ACC112 (cell line): ENCODE data around the gene UBL3.
A peak's percentile ranks its signal among the peaks of the same experiment; 100 is the strongest.

Experiments
- H2AFZ ChIP-seq: fragments of 200-600 bp; sonication (generic); one replicate; pipeline ENCODE4 v1.6.0; 2017; ENCODE audit warnings: antibody characterized with exemption, low read length; ENCODE audit not compliant: unreplicated experiment
- H3K27ac ChIP-seq: fragments of 200-600 bp; sonication (generic); 2 replicates; pipeline ENCODE4 v1.5.1; 2014; ENCODE audit warnings: low read depth, mild to moderate bottlenecking, antibody characterized with exemption, low read length, moderate library complexity
- H3K27me3 ChIP-seq: fragments of 200-600 bp; sonication (generic); 2 replicates; pipeline ENCODE4 v1.6.1; 2014; ENCODE audit warnings: mild to moderate bottlenecking, antibody characterized with exemption, low read length, moderate library complexity, mixed read lengths; ENCODE audit not compliant: insufficient read depth
- H3K36me3 ChIP-seq: fragments of 200-600 bp; sonication (generic); 2 replicates; pipeline ENCODE4 v1.6.1; 2016; ENCODE audit warnings: mild to moderate bottlenecking, antibody characterized with exemption, low read length, moderate library complexity, mixed read lengths; ENCODE audit not compliant: insufficient read depth
- H3K4me1 ChIP-seq: fragments of 200-600 bp; sonication (generic); one replicate; pipeline ENCODE4 v1.6.1; 2016; ENCODE audit warnings: low read length, mixed read lengths; ENCODE audit not compliant: insufficient read depth, unreplicated experiment, control insufficient read depth
- H3K4me3 ChIP-seq: fragments of 200-600 bp; sonication (generic); 2 replicates; pipeline ENCODE4 v1.5.1; 2014; ENCODE audit warnings: mild to moderate bottlenecking, low read depth, low read length
- H3K79me2 ChIP-seq: fragments of 200-600 bp; sonication (generic); one replicate; pipeline ENCODE4 v1.6.0; 2016; ENCODE audit warnings: low read length; ENCODE audit not compliant: control insufficient read depth, unreplicated experiment, insufficient read depth

Gene UBL3

GRCh38 chr13:29846475-29847256 lies 3.8 kb downstream of the UBL3 start:
- peak overlapping the region; percentile 88 for H3K4me3 ChIP-seq
- H3K27me3 ChIP-seq: no peaks in the 10 kb centered on the region
- H3K4me1 ChIP-seq: peaks cover 22% of the 10 kb centered on the region
- H3K36me3 ChIP-seq: no peaks in the 10 kb centered on the region
- peak overlapping the region; percentile 70 for H3K27ac ChIP-seq
- peaks cover 69% of the 10 kb centered on the region for H3K79me2 ChIP-seq
- no peak overlapping the region for H2AFZ ChIP-seq

GRCh38 chr13:29845440-29846056 lies 4.9 kb downstream of the UBL3 start:
- peak overlapping the region; percentile 23 for H3K4me3 ChIP-seq
- H2AFZ ChIP-seq: no peak overlapping the region
- H3K27ac ChIP-seq: no peak overlapping the region
- H3K4me1 ChIP-seq: peaks cover 24% of the 10 kb centered on the region
- H3K79me2 ChIP-seq: peaks cover 74% of the 10 kb centered on the region
- H3K27me3 ChIP-seq: no peaks in the 10 kb centered on the region
- H3K36me3 ChIP-seq: no peaks in the 10 kb centered on the region

GRCh38 chr13:29844441-29844840 lies 6.0 kb downstream of the UBL3 start:
- Histone ChIP-seq H3K4me1 (peaks cover 26% of the 10 kb centered on the region), H2AFZ (no peak overlapping the region), H3K27me3 (no peaks in the 10 kb centered on the region), H3K4me3 (no peak overlapping the region), H3K79me2 (peaks cover 77% of the 10 kb centered on the region), H3K27ac (no peak overlapping the region), H3K36me3 (no peaks in the 10 kb centered on the region)

GRCh38 chr13:29840585-29840984 lies 9.8 kb downstream of the UBL3 start:
- Histone ChIP-seq H3K27me3 (no peaks in the 10 kb centered on the region), H3K36me3 (no peaks in the 10 kb centered on the region), H2AFZ (no peak overlapping the region), H3K4me1 (peaks cover 20% of the 10 kb centered on the region), H3K79me2 (peaks cover 69% of the 10 kb centered on the region), H3K4me3 (no peak overlapping the region), H3K27ac (no peak overlapping the region)

- Histone ChIP-seq H3K4me3 (no peak overlapping the region), H3K27ac (no peak overlapping the region), H2AFZ (no peak overlapping the region), H3K4me1 (peaks cover 5% of the 10 kb centered on the region), H3K79me2 (peaks cover 66% of the 10 kb centered on the region), H3K36me3 (no peaks in the 10 kb centered on the region), H3K27me3 (no peaks in the 10 kb centered on the region)
Observed at GRCh38 chr13:29835280-29836061, 14.9 kb downstream of the UBL3 start.

- no peak overlapping the region for H3K27ac ChIP-seq
- no peak overlapping the region for H3K4me3 ChIP-seq
- H2AFZ ChIP-seq: no peak overlapping the region
- H3K27me3 ChIP-seq: no peaks in the 10 kb centered on the region
- peaks cover 4% of the 10 kb centered on the region for H3K4me1 ChIP-seq
- no peaks in the 10 kb centered on the region for H3K36me3 ChIP-seq
- peaks cover 50% of the 10 kb centered on the region for H3K79me2 ChIP-seq
Observed at GRCh38 chr13:29832761-29833298, 17.6 kb downstream of the UBL3 start.

GRCh38 chr13:29830000-29830399 lies 20.4 kb downstream of the UBL3 start:
- no peaks in the 10 kb centered on the region for H3K27me3 ChIP-seq
- H2AFZ ChIP-seq: no peak overlapping the region
- no peaks in the 10 kb centered on the region for H3K36me3 ChIP-seq
- H3K4me1 ChIP-seq: peaks cover 4% of the 10 kb centered on the region
- peaks cover 32% of the 10 kb centered on the region for H3K79me2 ChIP-seq
- no peak overlapping the region for H3K4me3 ChIP-seq
- H3K27ac ChIP-seq: no peak overlapping the region

GRCh38 chr13:29819143-29819542 lies 31.3 kb downstream of the UBL3 start:
- Histone ChIP-seq H3K79me2 (peaks cover 17% of the 10 kb centered on the region), H2AFZ (no peak overlapping the region), H3K4me1 (peaks cover 6% of the 10 kb centered on the region), H3K36me3 (no peaks in the 10 kb centered on the region), H3K27ac (no peak overlapping the region), H3K4me3 (no peak overlapping the region), H3K27me3 (no peaks in the 10 kb centered on the region)

GRCh38 chr13:29817604-29818378 lies 32.6 kb downstream of the UBL3 start:
- no peaks in the 10 kb centered on the region for H3K27me3 ChIP-seq
- no peaks in the 10 kb centered on the region for H3K36me3 ChIP-seq
- no peak overlapping the region for H3K27ac ChIP-seq
- H3K4me1 ChIP-seq: peaks cover 6% of the 10 kb centered on the region
- H3K4me3 ChIP-seq: no peak overlapping the region
- peaks cover 17% of the 10 kb centered on the region for H3K79me2 ChIP-seq
- H2AFZ ChIP-seq: no peak overlapping the region

- H3K27ac ChIP-seq: no peak overlapping the region
- H3K36me3 ChIP-seq: no peaks in the 10 kb centered on the region
- peaks cover 6% of the 10 kb centered on the region for H3K4me1 ChIP-seq
- no peak overlapping the region for H2AFZ ChIP-seq
- H3K27me3 ChIP-seq: no peaks in the 10 kb centered on the region
- H3K4me3 ChIP-seq: no peak overlapping the region
- peaks cover 17% of the 10 kb centered on the region for H3K79me2 ChIP-seq
Observed at GRCh38 chr13:29816715-29817114, 33.7 kb downstream of the UBL3 start.
